Stimulated activated naive CD8-positive, alpha-beta T cell treated with anti-CD3 and anti-CD28 coated beads, Interleukin-15, amount 100 ng/mL, for 72 hours (primary cell): ENCODE measurements around the gene DSEL.

ENCODE experiments used
- ATAC-seq: fragments of 150-1000 bp; cut with Tn5 transposase; 2 replicates; pipeline ENCODE4 v1.10.0; 2021; ENCODE audit warnings: mild to moderate bottlenecking, moderate library complexity
- DNase-seq, 2 donors: peaks; one replicate each; pipeline ENCODE4 v3.0.0; 2021 to 2022
- H3K27ac Mint-ChIP-seq, 2 donors: one replicate each; pipeline ENCODE4 v1.8.0; 2022; ENCODE audit warnings: mild to moderate bottlenecking in 2 of 2, mixed read lengths in 2 of 2, moderate library complexity in 2 of 2
- H3K27me3 Mint-ChIP-seq: one replicate; pipeline ENCODE4 v1.8.0; 2022; ENCODE audit warnings: mixed read lengths
- H3K4me1 Mint-ChIP-seq: one replicate; pipeline ENCODE4 v1.8.0; 2022; ENCODE audit warnings: mild to moderate bottlenecking, mixed read lengths
- H3K4me3 Mint-ChIP-seq, 2 donors: one replicate each; pipeline ENCODE4 v1.8.0; 2022; ENCODE audit warnings: mild to moderate bottlenecking in 2 of 2, mixed read lengths in 2 of 2, moderate library complexity in 1 of 2
- H3K9me3 Mint-ChIP-seq, 2 donors: one replicate each; pipeline ENCODE4 v1.8.0; 2022; ENCODE audit warnings: mixed read lengths in 2 of 2

DSEL gene

GRCh38 chr18:67513280-67513679, 3.2 kb downstream of the DSEL start:
- ATAC-seq: no peak
- no peak for DNase-seq
- Mint-ChIP-seq H3K27me3 (peaks cover 9% of the 10 kb centered on the region), H3K9me3 (no peaks in the 10 kb centered on the region), H3K4me1 (peaks cover 28% of the 10 kb centered on the region), H3K4me3 (no peak overlapping the region), H3K27ac (no peak overlapping the region)

GRCh38 chr18:67511840-67512239, 4.7 kb downstream of the DSEL start:
- no peak for DNase-seq
- no peak overlapping the region for H3K4me3 Mint-ChIP-seq
- peaks cover 9% of the 10 kb centered on the region for H3K27me3 Mint-ChIP-seq
- no peaks in the 10 kb centered on the region for H3K9me3 Mint-ChIP-seq
- no peak for ATAC-seq
- H3K4me1 Mint-ChIP-seq: peaks cover 13% of the 10 kb centered on the region
- no peak overlapping the region for H3K27ac Mint-ChIP-seq

- ATAC-seq (no peak), DNase-seq (no peak)
- peaks cover 9% of the 10 kb centered on the region for H3K4me1 Mint-ChIP-seq
- H3K27me3 Mint-ChIP-seq: peaks cover 7% of the 10 kb centered on the region
- H3K9me3 Mint-ChIP-seq: peaks cover 0 to 6% of the 10 kb centered on the region in 2 donors
- no peak overlapping the region for H3K4me3 Mint-ChIP-seq
- H3K27ac Mint-ChIP-seq: no peak overlapping the region
Measured at GRCh38 chr18:67510831-67511230, 5.7 kb downstream of the DSEL start.

GRCh38 chr18:67509741-67510391, 6.7 kb downstream of the DSEL start:
- no peaks in the 10 kb centered on the region for H3K27me3 Mint-ChIP-seq
- peaks cover 0 to 6% of the 10 kb centered on the region in 2 donors for H3K9me3 Mint-ChIP-seq
- H3K4me3 Mint-ChIP-seq: no peak overlapping the region
- H3K4me1 Mint-ChIP-seq: no peaks in the 10 kb centered on the region
- no peak overlapping the region for H3K27ac Mint-ChIP-seq
- ATAC-seq (no peak), DNase-seq (no peak)

- peaks cover 0 to 6% of the 10 kb centered on the region in 2 donors for H3K9me3 Mint-ChIP-seq
- H3K4me3 Mint-ChIP-seq: no peak overlapping the region
- ATAC-seq: no peak
- DNase-seq: no peak
- H3K27me3 Mint-ChIP-seq: no peaks in the 10 kb centered on the region
- H3K27ac Mint-ChIP-seq: no peak overlapping the region
- H3K4me1 Mint-ChIP-seq: no peaks in the 10 kb centered on the region
Measured at GRCh38 chr18:67508146-67508545, 8.4 kb downstream of the DSEL start.

GRCh38 chr18:67504739-67505138, 11.8 kb downstream of the DSEL start:
- Mint-ChIP-seq H3K9me3 (peaks cover 0 to 6% of the 10 kb centered on the region in 2 donors), H3K27me3 (no peaks in the 10 kb centered on the region), H3K4me3 (no peak overlapping the region), H3K4me1 (no peaks in the 10 kb centered on the region), H3K27ac (no peak overlapping the region)
- ATAC-seq (no peak), DNase-seq (no peak)

GRCh38 chr18:67500522-67501205, 15.9 kb downstream of the DSEL start:
- H3K27ac Mint-ChIP-seq: no peak overlapping the region
- H3K9me3 Mint-ChIP-seq: peaks cover 0 to 6% of the 10 kb centered on the region in 2 donors
- H3K27me3 Mint-ChIP-seq: no peaks in the 10 kb centered on the region
- H3K4me1 Mint-ChIP-seq: no peaks in the 10 kb centered on the region
- DNase-seq (no peak), ATAC-seq (no peak)
- H3K4me3 Mint-ChIP-seq: no peak overlapping the region

GRCh38 chr18:67496469-67496868, 20.1 kb downstream of the DSEL start:
- no peak overlapping the region for H3K4me3 Mint-ChIP-seq
- ATAC-seq: no peak
- no peaks in the 10 kb centered on the region for H3K27me3 Mint-ChIP-seq
- no peak for DNase-seq
- no peaks in the 10 kb centered on the region for H3K4me1 Mint-ChIP-seq
- H3K9me3 Mint-ChIP-seq: peaks cover 0 to 6% of the 10 kb centered on the region in 2 donors
- no peak overlapping the region for H3K27ac Mint-ChIP-seq

- ATAC-seq: no peak
Measured at GRCh38 chr18:67486534-67486933, 30.0 kb downstream of the DSEL start.

GRCh38 chr18:67485655-67486054, 30.9 kb downstream of the DSEL start:
- Mint-ChIP-seq H3K4me1 (no peaks in the 10 kb centered on the region), H3K4me3 (no peak overlapping the region), H3K27me3 (no peaks in the 10 kb centered on the region), H3K9me3 (no peaks in the 10 kb centered on the region), H3K27ac (no peak overlapping the region)
- no peak for ATAC-seq
- no peak for DNase-seq

More at GRCh38 chr18:67486534-67486933, 30.0 kb downstream of the DSEL start:
- no peak for DNase-seq
- Mint-ChIP-seq H3K27ac (no peak overlapping the region), H3K4me1 (no peaks in the 10 kb centered on the region), H3K4me3 (no peak overlapping the region), H3K9me3 (no peaks in the 10 kb centered on the region), H3K27me3 (no peaks in the 10 kb centered on the region)

- Mint-ChIP-seq H3K9me3 (no peaks in the 10 kb centered on the region), H3K4me3 (no peak overlapping the region), H3K4me1 (no peaks in the 10 kb centered on the region), H3K27me3 (no peaks in the 10 kb centered on the region), H3K27ac (no peak overlapping the region)
- DNase-seq (no peak), ATAC-seq (no peak)
Measured at GRCh38 chr18:67484458-67484857, 32.1 kb downstream of the DSEL start.

GRCh38 chr18:67483952-67484351, 32.6 kb downstream of the DSEL start:
- Mint-ChIP-seq H3K4me1 (no peaks in the 10 kb centered on the region), H3K4me3 (no peak overlapping the region), H3K27ac (no peak overlapping the region), H3K9me3 (no peaks in the 10 kb centered on the region), H3K27me3 (no peaks in the 10 kb centered on the region)
- no peak for ATAC-seq
- DNase-seq: no peak

GRCh38 chr18:67483237-67483636, 33.3 kb downstream of the DSEL start:
- H3K4me3 Mint-ChIP-seq: no peak overlapping the region
- peak overlapping the region in 1 of 2 donors; percentile 31 for H3K27ac Mint-ChIP-seq
- H3K4me1 Mint-ChIP-seq: no peaks in the 10 kb centered on the region
- DNase-seq: no peak
- no peaks in the 10 kb centered on the region for H3K27me3 Mint-ChIP-seq
- H3K9me3 Mint-ChIP-seq: no peaks in the 10 kb centered on the region
- ATAC-seq: no peak

GRCh38 chr18:67478249-67478648, 38.3 kb downstream of the DSEL start:
- H3K27ac Mint-ChIP-seq: no peak overlapping the region
- no peaks in the 10 kb centered on the region for H3K4me1 Mint-ChIP-seq
- no peak for DNase-seq
- H3K4me3 Mint-ChIP-seq: no peak overlapping the region
- no peaks in the 10 kb centered on the region for H3K9me3 Mint-ChIP-seq
- H3K27me3 Mint-ChIP-seq: no peaks in the 10 kb centered on the region
- ATAC-seq: no peak

GRCh38 chr18:67477522-67477921, 39.0 kb downstream of the DSEL start:
- Mint-ChIP-seq H3K27me3 (no peaks in the 10 kb centered on the region), H3K4me1 (no peaks in the 10 kb centered on the region), H3K4me3 (no peak overlapping the region), H3K9me3 (no peaks in the 10 kb centered on the region), H3K27ac (no peak overlapping the region)
- no peak for ATAC-seq
- no peak for DNase-seq

- H3K27me3 Mint-ChIP-seq: no peaks in the 10 kb centered on the region
- H3K4me1 Mint-ChIP-seq: no peaks in the 10 kb centered on the region
- H3K9me3 Mint-ChIP-seq: no peaks in the 10 kb centered on the region
- H3K27ac Mint-ChIP-seq: no peak overlapping the region
- no peak for DNase-seq
- no peak for ATAC-seq
- no peak overlapping the region for H3K4me3 Mint-ChIP-seq
Measured at GRCh38 chr18:67476585-67476984, 39.9 kb downstream of the DSEL start.

GRCh38 chr18:67475673-67476072, 40.8 kb downstream of the DSEL start:
- Mint-ChIP-seq H3K4me3 (no peak overlapping the region), H3K4me1 (no peaks in the 10 kb centered on the region), H3K27me3 (no peaks in the 10 kb centered on the region), H3K27ac (no peak overlapping the region), H3K9me3 (no peaks in the 10 kb centered on the region)
- ATAC-seq (no peak), DNase-seq (no peak)
